Nephron progenitor cell (in vitro differentiated cells): ENCODE measurements around the gene TBC1D1.

Experiments
- DNase-seq: peaks from one replicate; pipeline ENCODE4 v3.0.0; 2021
- H3K27ac Mint-ChIP-seq: 2 replicates; pipeline ENCODE4 v1.8.0; 2021; ENCODE audit warnings: mild to moderate bottlenecking, moderate library complexity, mixed read lengths
- H3K27me3 Mint-ChIP-seq: 2 replicates; pipeline ENCODE4 v1.8.0; 2021; ENCODE audit warnings: mild to moderate bottlenecking, low read depth, mixed read lengths; ENCODE audit not compliant: poor library complexity
- H3K36me3 Mint-ChIP-seq: 2 replicates; pipeline ENCODE4 v1.8.0; 2021; ENCODE audit warnings: low read depth, mixed read lengths
- H3K4me1 Mint-ChIP-seq: 2 replicates; pipeline ENCODE4 v1.8.0; 2021; ENCODE audit warnings: mixed read lengths
- H3K4me3 Mint-ChIP-seq: 2 replicates; pipeline ENCODE4 v1.8.0; 2021; ENCODE audit warnings: mild to moderate bottlenecking, moderate library complexity, mixed read lengths
- H3K9me3 Mint-ChIP-seq: 2 replicates; pipeline ENCODE4 v1.8.0; 2021; ENCODE audit warnings: mild to moderate bottlenecking, moderate library complexity, mixed read lengths
- CTCF ChIP-seq: fragments of 200-600 bp; sonication (generic); IDR thresholded peaks from 2 replicates; pipeline ENCODE4 v1.5.0; 2021; ENCODE audit warnings: antibody characterized with exemption

The TBC1D1 gene

GRCh38 chr4:37882665-37883296 lies 8.1 kb upstream of the TBC1D1 start:
- Mint-ChIP-seq H3K9me3 (no peaks in the 10 kb centered on the region), H3K4me3 (no peak overlapping the region), H3K36me3 (no peaks in the 10 kb centered on the region), H3K27ac (no peak overlapping the region), H3K27me3 (peaks cover 55% of the 10 kb centered on the region), H3K4me1 (no peaks in the 10 kb centered on the region)
- no peak for DNase-seq
- no peak for TF ChIP-seq CTCF

- peaks cover 74% of the 10 kb centered on the region for H3K27me3 Mint-ChIP-seq
- H3K4me3 Mint-ChIP-seq: no peak overlapping the region
- no peaks in the 10 kb centered on the region for H3K9me3 Mint-ChIP-seq
- peaks cover 2% of the 10 kb centered on the region for H3K4me1 Mint-ChIP-seq
- no peak for TF ChIP-seq CTCF
- H3K27ac Mint-ChIP-seq: no peak overlapping the region
- H3K36me3 Mint-ChIP-seq: no peaks in the 10 kb centered on the region
- no peak for DNase-seq
Measured at GRCh38 chr4:37884855-37885487, 5.9 kb upstream of the TBC1D1 start.

- Mint-ChIP-seq H3K4me1 (peaks cover 6% of the 10 kb centered on the region), H3K36me3 (no peaks in the 10 kb centered on the region), H3K27me3 (peaks cover 79% of the 10 kb centered on the region), H3K9me3 (no peaks in the 10 kb centered on the region), H3K4me3 (no peak overlapping the region), H3K27ac (no peak overlapping the region)
- no peak for TF ChIP-seq CTCF
- no peak for DNase-seq
Measured at GRCh38 chr4:37885496-37885895, 5.4 kb upstream of the TBC1D1 start.

GRCh38 chr4:37889849-37890800 lies 759 bp upstream of the TBC1D1 start:
- TF ChIP-seq CTCF: no peak
- peak; percentile 26 for DNase-seq
- Mint-ChIP-seq H3K4me1 (peaks cover 6% of the 10 kb centered on the region), H3K36me3 (no peaks in the 10 kb centered on the region), H3K27ac (no peak overlapping the region), H3K9me3 (no peaks in the 10 kb centered on the region), H3K4me3 (peak overlapping the region; percentile 78), H3K27me3 (peaks cover 95% of the 10 kb centered on the region)

GRCh38 chr4:37891260-37892159 lies 626 bp downstream of the TBC1D1 start:
- Mint-ChIP-seq H3K9me3 (no peaks in the 10 kb centered on the region), H3K4me1 (peaks cover 6% of the 10 kb centered on the region), H3K4me3 (peak overlapping the region; percentile 78), H3K27ac (no peak overlapping the region), H3K27me3 (peaks cover 95% of the 10 kb centered on the region), H3K36me3 (no peaks in the 10 kb centered on the region)
- no peak for DNase-seq
- TF ChIP-seq CTCF: no peak
